Subcutaneous adipose tissue (tissue), 4 donors: ENCODE measurements around the gene TMEM243. TPM values are rescaled to one million over a fixed set of nuclear protein-coding genes. Genes with fewer than 3 reads are reported as not detected.

ENCODE experiments used
- small RNA-seq: library from RNA; depleted of rRNA; stranded (forward); fragments of <200 nt; gene quantifications from one replicate; pipeline ENCODE3, GENCODE V24; 2016
- total RNA-seq, 4 donors: library from RNA; depleted of rRNA; stranded (reverse); fragments of >200 nt; gene quantifications; one replicate each; pipeline ENCODE4 v1.1.0, GENCODE V29; 2016
- TF ChIP-seq, protein P1 (sequence below): fragments of 450-650 bp; IDR thresholded peaks from one replicate; pipeline ENCODE4 v1.5.1; 2016; ENCODE audit warnings: low read depth, mild to moderate bottlenecking, control low read depth, antibody characterized with exemption, moderate library complexity

Gene TMEM243
- total RNA-seq, 4 donors from 2014 or later, result 23.0 to 60.5 (median 45.7) TPM

DNA sequence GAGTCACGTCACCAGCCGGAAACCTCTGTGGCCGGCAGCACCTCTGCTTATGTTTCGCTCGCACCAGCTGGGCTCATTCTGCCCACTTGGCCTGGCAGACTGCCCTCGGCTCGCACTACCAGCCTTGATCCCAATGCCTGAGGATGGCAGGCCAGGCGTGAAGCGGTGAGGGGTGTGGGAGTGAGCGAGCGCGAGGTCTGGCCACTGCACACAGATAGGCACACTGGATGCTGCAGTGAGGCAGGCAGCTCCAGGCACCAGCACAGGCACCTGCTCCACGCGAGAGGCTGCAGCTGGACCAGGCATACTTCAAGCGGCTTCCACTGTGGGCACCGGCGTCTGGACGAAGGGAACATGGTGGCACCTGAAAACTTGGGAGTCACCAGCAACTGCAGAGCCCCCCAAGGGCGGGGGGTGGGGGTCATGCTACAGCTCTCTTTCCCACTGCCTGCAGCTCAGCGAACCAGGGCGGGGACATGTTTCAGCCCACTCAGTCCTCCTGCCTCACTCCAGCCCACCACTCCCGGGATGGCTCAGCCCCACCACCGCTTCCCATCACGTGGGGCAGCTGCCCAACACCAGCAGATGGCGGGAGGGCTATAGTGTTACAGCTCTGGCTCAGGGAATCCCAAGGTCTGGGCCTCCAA lies 72.7 kb downstream of the TMEM243 start:
- TF ChIP-seq, protein P1, sequence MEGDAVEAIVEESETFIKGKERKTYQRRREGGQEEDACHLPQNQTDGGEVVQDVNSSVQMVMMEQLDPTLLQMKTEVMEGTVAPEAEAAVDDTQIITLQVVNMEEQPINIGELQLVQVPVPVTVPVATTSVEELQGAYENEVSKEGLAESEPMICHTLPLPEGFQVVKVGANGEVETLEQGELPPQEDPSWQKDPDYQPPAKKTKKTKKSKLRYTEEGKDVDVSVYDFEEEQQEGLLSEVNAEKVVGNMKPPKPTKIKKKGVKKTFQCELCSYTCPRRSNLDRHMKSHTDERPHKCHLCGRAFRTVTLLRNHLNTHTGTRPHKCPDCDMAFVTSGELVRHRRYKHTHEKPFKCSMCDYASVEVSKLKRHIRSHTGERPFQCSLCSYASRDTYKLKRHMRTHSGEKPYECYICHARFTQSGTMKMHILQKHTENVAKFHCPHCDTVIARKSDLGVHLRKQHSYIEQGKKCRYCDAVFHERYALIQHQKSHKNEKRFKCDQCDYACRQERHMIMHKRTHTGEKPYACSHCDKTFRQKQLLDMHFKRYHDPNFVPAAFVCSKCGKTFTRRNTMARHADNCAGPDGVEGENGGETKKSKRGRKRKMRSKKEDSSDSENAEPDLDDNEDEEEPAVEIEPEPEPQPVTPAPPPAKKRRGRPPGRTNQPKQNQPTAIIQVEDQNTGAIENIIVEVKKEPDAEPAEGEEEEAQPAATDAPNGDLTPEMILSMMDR, result no peak

Small RNA genes lying within 50 kb of the gene (small RNA-seq; reads per million reads assigned to genes)
- gene RF00019, result 0.49 reads per million
- not detected for gene RF02271

Other genes starting within 250 kb of the TMEM243 start
- 10 to 100 TPM; 20.4 to 29.5 (median 26.4) TPM for gene ELAPOR2, start 160.1 kb downstream of the TMEM243 start, total RNA-seq
- 100 to 1,000 TPM in 2 of 4 donors, 10 to 100 TPM in 2; 85.3 to 119 (median 99.6) TPM for gene DMTF1, start 67.3 kb downstream of the TMEM243 start, total RNA-seq
- 10 to 100 TPM in 3 of 4 donors, 1 to 10 TPM in 1; 7.0 to 18.1 (median 11.7) TPM for gene CROT, start 125.9 kb upstream of the TMEM243 start, total RNA-seq